ENCODE results near the gene GIMAP4. TPM values are rescaled to one million over a fixed set of nuclear protein-coding genes. Genes with fewer than 3 reads are reported as not detected.

GIMAP4 gene
- total RNA-seq, 1 donor from 2014 or later: not detected

GRCh38 chr7:150580638-150581394, 13.6 kb downstream of the GIMAP4 start:
- Mint-ChIP-seq H3K9me3 (ENCODE audit: low read depth) (peaks cover 31% of the 10 kb centered on the region), H3K27me3 (ENCODE audit: low read depth) (no peaks in the 10 kb centered on the region), H3K36me3 (ENCODE audit: low read depth) (no peaks in the 10 kb centered on the region), H3K4me3 (ENCODE audit: unreplicated experiment) (no peak overlapping the region), H3K4me1 (ENCODE audit: low read depth) (no peaks in the 10 kb centered on the region), H3K27ac (ENCODE audit: unreplicated experiment) (no peak overlapping the region)
- DNase-seq (ENCODE audit: low spot score): no peak
- TF ChIP-seq CTCF (IDR thresholded peaks at IDR 0.05): no peak

GRCh38 chr7:150585199-150585598, 18.0 kb downstream of the GIMAP4 start:
- Mint-ChIP-seq H3K36me3 (ENCODE audit: low read depth) (no peaks in the 10 kb centered on the region), H3K4me1 (ENCODE audit: low read depth) (no peaks in the 10 kb centered on the region), H3K27ac (ENCODE audit: unreplicated experiment) (no peak overlapping the region), H3K27me3 (ENCODE audit: low read depth) (no peaks in the 10 kb centered on the region), H3K4me3 (ENCODE audit: unreplicated experiment) (no peak overlapping the region), H3K9me3 (ENCODE audit: low read depth) (peaks cover 27% of the 10 kb centered on the region)
- DNase-seq (ENCODE audit: low spot score): no peak
- no peak for TF ChIP-seq CTCF (IDR thresholded peaks at IDR 0.05)

- H3K27me3 Mint-ChIP-seq (ENCODE audit: low read depth): no peaks in the 10 kb centered on the region
- no peak for DNase-seq (ENCODE audit: low spot score)
- H3K9me3 Mint-ChIP-seq (ENCODE audit: low read depth): peaks cover 27% of the 10 kb centered on the region
- H3K36me3 Mint-ChIP-seq (ENCODE audit: low read depth): no peaks in the 10 kb centered on the region
- H3K4me3 Mint-ChIP-seq (ENCODE audit: unreplicated experiment): no peak overlapping the region
- no peak for TF ChIP-seq CTCF (IDR thresholded peaks at IDR 0.05)
- H3K27ac Mint-ChIP-seq (ENCODE audit: unreplicated experiment): no peak overlapping the region
- H3K4me1 Mint-ChIP-seq (ENCODE audit: low read depth): no peaks in the 10 kb centered on the region
Observed at GRCh38 chr7:150586068-150586784, 19.0 kb downstream of the GIMAP4 start.

- Mint-ChIP-seq H3K36me3 (ENCODE audit: low read depth) (no peaks in the 10 kb centered on the region), H3K4me3 (ENCODE audit: unreplicated experiment) (no peak overlapping the region), H3K27ac (ENCODE audit: unreplicated experiment) (no peak overlapping the region), H3K27me3 (ENCODE audit: low read depth) (no peaks in the 10 kb centered on the region), H3K9me3 (ENCODE audit: low read depth) (peaks cover 32% of the 10 kb centered on the region), H3K4me1 (ENCODE audit: low read depth) (no peaks in the 10 kb centered on the region)
- no peak for TF ChIP-seq CTCF (IDR thresholded peaks at IDR 0.05)
- DNase-seq (ENCODE audit: low spot score): no peak
Observed at GRCh38 chr7:150586785-150587152, 19.6 kb downstream of the GIMAP4 start.

GRCh38 chr7:150587551-150587950, 20.4 kb downstream of the GIMAP4 start:
- no peak for TF ChIP-seq CTCF (IDR thresholded peaks at IDR 0.05)
- DNase-seq (ENCODE audit: low spot score): no peak
- Mint-ChIP-seq H3K9me3 (ENCODE audit: low read depth) (peaks cover 37% of the 10 kb centered on the region), H3K27me3 (ENCODE audit: low read depth) (no peaks in the 10 kb centered on the region), H3K36me3 (ENCODE audit: low read depth) (no peaks in the 10 kb centered on the region), H3K4me1 (ENCODE audit: low read depth) (no peaks in the 10 kb centered on the region), H3K27ac (ENCODE audit: unreplicated experiment) (no peak overlapping the region), H3K4me3 (ENCODE audit: unreplicated experiment) (no peak overlapping the region)

Measured in chondrocyte (in vitro differentiated cells).